ENCODE measurements around the gene PLCB4.

- TF ChIP-seq, protein P1, sequence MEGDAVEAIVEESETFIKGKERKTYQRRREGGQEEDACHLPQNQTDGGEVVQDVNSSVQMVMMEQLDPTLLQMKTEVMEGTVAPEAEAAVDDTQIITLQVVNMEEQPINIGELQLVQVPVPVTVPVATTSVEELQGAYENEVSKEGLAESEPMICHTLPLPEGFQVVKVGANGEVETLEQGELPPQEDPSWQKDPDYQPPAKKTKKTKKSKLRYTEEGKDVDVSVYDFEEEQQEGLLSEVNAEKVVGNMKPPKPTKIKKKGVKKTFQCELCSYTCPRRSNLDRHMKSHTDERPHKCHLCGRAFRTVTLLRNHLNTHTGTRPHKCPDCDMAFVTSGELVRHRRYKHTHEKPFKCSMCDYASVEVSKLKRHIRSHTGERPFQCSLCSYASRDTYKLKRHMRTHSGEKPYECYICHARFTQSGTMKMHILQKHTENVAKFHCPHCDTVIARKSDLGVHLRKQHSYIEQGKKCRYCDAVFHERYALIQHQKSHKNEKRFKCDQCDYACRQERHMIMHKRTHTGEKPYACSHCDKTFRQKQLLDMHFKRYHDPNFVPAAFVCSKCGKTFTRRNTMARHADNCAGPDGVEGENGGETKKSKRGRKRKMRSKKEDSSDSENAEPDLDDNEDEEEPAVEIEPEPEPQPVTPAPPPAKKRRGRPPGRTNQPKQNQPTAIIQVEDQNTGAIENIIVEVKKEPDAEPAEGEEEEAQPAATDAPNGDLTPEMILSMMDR (IDR thresholded peaks at IDR 0.05 in 4 of 5, conservative IDR thresholded peaks at IDR 0.05 in 1 of 5): no peak
- no peak for TF ChIP-seq POLR2A (IDR thresholded peaks at IDR 0.05)
Observed at GRCh38 chr20:9139106-9139833, 70.4 kb downstream of the PLCB4 start.

Measured in gastrocnemius medialis (tissue), 4 donors.